Stimulated activated CD8-positive, alpha-beta memory T cell treated with anti-CD3 and anti-CD28 coated beads, Interleukin-2, amount 100 ng/mL, for 48 hours (primary cell): ENCODE data around the gene TMPO.
"Not testable (repeated sequence)": the region's sequence is repeated elsewhere in the genome, so short reads cannot be mapped to it uniquely, and the experiment has no call there.

Experiments used
- DNase-seq, 2 donors: peaks; one replicate each; pipeline ENCODE4 v3.0.0-alpha.2; 2020; ENCODE audit warnings: low read depth in 2 of 2

Gene TMPO, protein sequence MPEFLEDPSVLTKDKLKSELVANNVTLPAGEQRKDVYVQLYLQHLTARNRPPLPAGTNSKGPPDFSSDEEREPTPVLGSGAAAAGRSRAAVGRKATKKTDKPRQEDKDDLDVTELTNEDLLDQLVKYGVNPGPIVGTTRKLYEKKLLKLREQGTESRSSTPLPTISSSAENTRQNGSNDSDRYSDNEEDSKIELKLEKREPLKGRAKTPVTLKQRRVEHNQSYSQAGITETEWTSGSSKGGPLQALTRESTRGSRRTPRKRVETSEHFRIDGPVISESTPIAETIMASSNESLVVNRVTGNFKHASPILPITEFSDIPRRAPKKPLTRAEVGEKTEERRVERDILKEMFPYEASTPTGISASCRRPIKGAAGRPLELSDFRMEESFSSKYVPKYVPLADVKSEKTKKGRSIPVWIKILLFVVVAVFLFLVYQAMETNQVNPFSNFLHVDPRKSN

DNA sequence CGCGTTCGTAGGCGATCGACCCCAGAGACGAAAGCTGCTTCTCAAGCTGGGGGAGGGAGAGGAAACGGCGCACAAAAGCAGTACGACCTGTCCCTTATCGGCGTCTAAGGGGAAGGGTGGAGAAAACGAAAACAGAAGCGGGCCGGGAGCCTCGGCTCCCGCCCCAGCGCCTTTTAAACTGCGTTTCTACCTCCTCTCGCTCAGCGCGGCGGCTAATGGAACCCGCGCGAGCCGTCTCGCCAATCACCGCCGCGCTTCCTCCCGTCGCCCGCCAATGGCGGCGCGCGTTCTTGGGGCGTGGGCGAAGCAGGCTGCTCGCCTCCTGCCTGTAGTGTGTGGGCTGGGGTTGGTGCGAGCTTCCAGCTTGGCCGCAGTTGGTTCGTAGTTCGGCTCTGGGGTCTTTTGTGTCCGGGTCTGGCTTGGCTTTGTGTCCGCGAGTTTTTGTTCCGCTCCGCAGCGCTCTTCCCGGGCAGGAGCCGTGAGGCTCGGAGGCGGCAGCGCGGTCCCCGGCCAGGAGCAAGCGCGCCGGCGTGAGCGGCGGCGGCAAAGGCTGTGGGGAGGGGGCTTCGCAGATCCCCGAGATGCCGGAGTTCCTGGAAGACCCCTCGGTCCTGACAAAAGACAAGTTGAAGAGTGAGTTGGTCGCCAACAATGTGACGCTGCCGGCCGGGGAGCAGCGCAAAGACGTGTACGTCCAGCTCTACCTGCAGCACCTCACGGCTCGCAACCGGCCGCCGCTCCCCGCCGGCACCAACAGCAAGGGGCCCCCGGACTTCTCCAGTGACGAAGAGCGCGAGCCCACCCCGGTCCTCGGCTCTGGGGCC lies at the start of gene TMPO:
TMPO (plus strand) TSS at position 304 of the 824 bp plus-strand sequence; CDS start at position 582, 278 bp downstream.
- peak; percentile 92 to 94 for DNase-seq

- DNase-seq, result no peak
Observed at GRCh38 chr12:98465950-98466602, 49.3 kb upstream of the TMPO start.

DNA sequence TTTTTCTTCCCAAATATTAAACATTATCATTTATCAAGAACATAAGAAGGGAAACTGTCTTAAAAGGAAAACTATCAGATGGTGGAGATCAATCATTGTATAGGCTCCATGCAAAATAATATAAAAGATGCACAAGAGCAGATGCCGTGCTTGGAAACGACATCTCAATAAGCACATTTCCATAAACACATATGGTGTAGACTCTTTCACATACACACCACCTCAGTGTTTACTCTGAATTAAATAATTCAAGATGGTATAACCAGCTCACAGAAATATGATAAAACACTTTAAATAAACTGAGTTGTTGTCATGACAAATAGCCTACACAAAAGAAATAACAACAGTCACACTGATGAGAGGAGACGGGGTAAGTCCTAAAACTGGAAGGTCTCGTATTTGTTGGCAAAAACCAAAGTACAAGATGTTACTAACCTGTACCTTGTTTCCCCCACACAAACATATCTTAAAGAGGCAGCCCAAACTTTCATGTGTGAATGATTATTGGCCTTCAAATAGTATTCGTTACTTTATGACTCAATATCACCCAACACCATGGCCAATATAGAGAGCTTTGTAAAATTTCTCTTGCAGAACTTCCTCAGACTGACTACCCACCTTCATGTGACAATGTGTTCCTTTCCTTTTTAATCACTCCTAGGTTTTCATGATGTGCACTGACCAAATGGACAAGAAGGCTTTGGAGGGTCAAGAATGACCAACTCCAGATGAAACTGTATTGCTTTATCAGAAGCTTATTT lies 48.6 kb upstream of the TMPO start:
- no peak for DNase-seq

- DNase-seq, result no peak
Observed at GRCh38 chr12:98469109-98469508, 46.3 kb upstream of the TMPO start.

DNA sequence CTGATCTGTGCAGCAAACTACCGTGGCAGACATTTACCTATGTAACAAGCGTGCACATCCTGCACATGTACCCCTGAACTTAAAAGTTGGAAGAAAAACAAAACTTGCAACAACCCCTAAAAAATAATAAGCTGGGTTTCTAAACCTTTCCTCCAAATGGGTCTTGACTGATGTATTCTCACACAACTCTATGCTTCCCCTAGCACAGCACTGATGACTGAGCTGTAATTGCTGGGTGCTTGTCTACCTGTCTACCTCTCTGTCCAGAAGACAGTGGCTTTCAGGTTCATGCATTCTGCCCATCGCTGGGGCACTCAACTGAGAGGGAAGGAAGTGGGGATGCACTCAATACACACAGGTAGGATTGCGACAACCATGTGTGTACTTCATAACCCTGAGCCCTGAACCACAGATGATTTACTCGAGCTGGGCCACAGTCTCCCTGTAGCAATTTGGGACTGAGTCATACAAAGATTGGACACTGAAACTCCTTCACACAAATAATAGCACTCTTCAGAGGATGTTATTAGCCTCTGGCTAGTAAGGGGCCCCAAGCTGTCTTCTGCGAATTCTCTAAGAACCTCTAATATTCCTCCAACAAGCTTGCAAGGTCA lies 44.8 kb upstream of the TMPO start:
- DNase-seq, result no peak

- no peak for DNase-seq
Observed at GRCh38 chr12:98471085-98471484, 44.3 kb upstream of the TMPO start.

GRCh38 chr12:98475565-98475908 lies 39.9 kb upstream of the TMPO start:
- no peak for DNase-seq

- no peak for DNase-seq
Observed at GRCh38 chr12:98478606-98479005, 36.8 kb upstream of the TMPO start.

- DNase-seq, result no peak
Observed at GRCh38 chr12:98483621-98484503, 31.5 kb upstream of the TMPO start.

- DNase-seq, result no peak
Observed at GRCh38 chr12:98485792-98486340, 29.5 kb upstream of the TMPO start.

GRCh38 chr12:98488416-98488815 lies 27.0 kb upstream of the TMPO start:
- not testable (repeated sequence) for DNase-seq

- DNase-seq, result no peak
Observed at GRCh38 chr12:98489176-98489575, 26.2 kb upstream of the TMPO start.

DNA sequence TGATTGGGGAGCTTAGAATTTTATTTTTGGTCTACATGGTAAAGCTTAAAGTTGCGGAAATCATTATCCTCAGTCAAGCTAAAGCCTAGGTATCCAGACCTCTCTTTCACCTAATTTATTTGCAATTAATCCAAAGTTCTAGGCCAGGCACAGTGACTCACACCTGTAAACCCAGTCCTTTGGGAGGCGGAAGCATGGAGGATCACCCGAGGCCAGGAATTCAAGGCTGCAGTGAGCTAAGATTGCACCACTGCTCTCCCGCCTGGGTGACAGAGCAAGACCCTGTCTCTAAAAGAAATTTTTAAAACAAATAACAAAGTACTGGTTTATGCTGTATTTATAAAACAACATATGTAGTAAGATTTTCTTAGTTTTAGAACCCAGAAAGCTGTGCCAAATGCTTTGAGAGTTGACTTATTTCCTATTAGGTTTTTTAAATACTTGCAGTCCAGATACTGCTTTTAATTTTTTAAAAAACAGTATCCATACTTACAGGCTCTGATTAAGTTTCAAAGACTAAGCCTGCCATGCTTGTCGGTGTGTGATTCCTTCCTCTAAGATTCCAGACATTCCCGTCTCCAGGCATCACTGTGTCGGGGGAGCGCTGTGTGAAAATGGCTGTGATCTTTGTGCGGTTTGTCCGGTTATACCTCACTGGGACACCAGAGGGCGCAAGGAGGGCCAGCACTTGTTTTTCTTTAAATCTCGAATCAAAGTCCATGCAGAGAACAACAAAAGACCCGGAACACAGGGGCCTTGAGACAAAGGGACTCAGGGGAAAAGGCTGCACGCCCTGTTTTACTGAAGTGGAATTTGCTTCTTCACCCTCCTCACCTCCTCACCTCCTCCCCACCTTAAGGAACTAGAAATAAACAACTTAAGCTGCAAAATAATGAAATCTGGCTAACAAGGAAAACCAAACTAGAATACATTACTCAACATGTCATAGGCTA lies 24.6 kb upstream of the TMPO start:
- DNase-seq, result peak; percentile 54 to 73

- DNase-seq, result no peak
Observed at GRCh38 chr12:98492580-98493140, 22.7 kb upstream of the TMPO start.

- not testable (repeated sequence) for DNase-seq
Observed at GRCh38 chr12:98501266-98501629, 14.1 kb upstream of the TMPO start.

DNA sequence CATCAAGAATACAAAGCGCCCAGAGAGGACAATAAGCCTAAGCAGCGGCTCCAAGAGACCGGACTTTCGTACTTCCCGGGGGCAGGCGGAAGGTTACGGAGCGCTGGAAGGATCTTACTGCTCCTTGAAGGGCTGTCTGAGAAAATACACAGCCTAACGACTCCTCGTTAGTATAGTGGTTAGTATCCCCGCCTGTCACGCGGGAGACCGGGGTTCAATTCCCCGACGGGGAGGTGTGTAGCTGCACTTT lies 12.1 kb upstream of the TMPO start:
- peak; percentile 71 to 81 for DNase-seq

DNA sequence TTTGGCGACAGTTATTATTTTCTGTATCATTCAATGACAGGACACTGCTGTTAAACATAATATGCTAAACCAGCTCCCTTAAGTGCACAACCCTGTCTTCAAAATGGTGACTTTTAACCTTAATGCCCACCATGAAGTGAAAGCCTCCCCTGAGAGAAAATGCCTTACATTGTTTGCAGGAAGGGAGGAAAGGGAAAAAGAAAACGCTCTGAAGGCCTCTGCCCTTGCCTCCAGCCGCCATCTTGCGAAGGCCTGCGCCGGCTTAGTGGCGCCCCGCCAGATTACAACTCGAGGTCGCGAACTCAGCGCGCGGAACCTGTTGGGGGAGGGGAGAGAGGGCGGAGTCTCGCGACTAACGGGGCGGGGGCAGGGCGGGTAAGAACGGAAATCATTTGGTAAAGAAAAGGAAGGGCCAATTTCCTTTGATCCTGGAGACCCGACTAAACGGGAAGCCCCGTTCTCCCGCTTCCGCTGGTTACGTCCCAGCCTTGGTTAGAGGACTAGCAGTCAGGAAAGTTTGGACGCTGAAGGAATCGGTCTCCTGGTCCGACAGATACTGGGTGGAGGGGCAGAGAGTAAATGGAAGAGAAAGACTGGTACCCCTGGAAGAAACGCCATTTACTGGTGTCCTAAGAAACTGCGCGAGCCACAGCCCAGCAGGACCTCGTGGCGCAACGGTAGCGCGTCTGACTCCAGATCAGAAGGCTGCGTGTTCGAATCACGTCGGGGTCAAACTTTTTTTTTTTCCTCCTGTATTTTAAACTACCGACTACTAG lies 11.6 kb upstream of the TMPO start:
- DNase-seq, result peak; percentile 92 to 93

DNA sequence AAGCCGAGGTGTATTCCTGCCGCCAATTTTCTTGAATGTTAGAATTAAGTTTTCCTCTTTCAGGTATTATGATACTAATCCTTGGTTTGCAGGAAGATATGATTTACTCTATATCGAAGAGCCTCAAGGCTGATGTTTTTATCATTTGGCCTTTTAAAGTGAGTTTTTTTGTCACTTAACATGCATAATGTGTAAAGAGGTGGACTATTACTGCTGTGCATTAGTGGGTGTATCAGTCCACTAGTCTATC lies 11.1 kb upstream of the TMPO start:
- no peak for DNase-seq
